Ovary (tissue), 9 donors: ENCODE results near the gene RPS25. TPM values are rescaled to one million over a fixed set of nuclear protein-coding genes. Genes with fewer than 3 reads are reported as not detected.

Experiments used
- DNase-seq, 5 donors: peaks; one replicate each; pipeline ENCODE4 v3.0.0-alpha.2; 2019 to 2020
- H3K27ac ChIP-seq, 2 donors: fragments of 200-600 bp; one replicate each; pipeline versions ENCODE4 v1.5.1 to v1.8.0; 2019 to 2022
- H3K27me3 ChIP-seq: fragments of 200-600 bp; one replicate; pipeline ENCODE4 v1.8.0; 2022
- H3K36me3 ChIP-seq: fragments of 200-600 bp; sonication (generic); one replicate; pipeline ENCODE4 v1.5.1; 2019
- H3K4me1 ChIP-seq: one replicate; pipeline ENCODE4 v1.8.1; 2013; ENCODE audit warnings: mild to moderate bottlenecking, moderate library complexity; ENCODE audit not compliant: insufficient read depth
- H3K4me3 ChIP-seq: fragments of 200-600 bp; sonication (generic); one replicate; pipeline ENCODE4 v1.5.1; 2017
- H3K9me3 ChIP-seq, 2 donors: fragments of 200-600 bp in 1 of 2; sonication (generic) in 1 of 2; one replicate each; pipeline versions ENCODE4 v1.5.1 to v1.8.1; 2013 to 2019; ENCODE audit warnings: mild to moderate bottlenecking in 1 of 2, moderate library complexity in 1 of 2
- CTCF ChIP-seq, 3 donors: fragments of 450-650 bp in 2 of 3; fragments of 200-600 bp in 1 of 3; IDR thresholded peaks; one replicate each; pipeline versions ENCODE4 v1.5.1 to v1.8.0; 2016 to 2022; ENCODE audit warnings: antibody characterized with exemption in 3 of 3, mild to moderate bottlenecking in 1 of 3
- EP300 ChIP-seq: sonication (generic); formaldehyde crosslinking; IDR thresholded peaks from one replicate; pipeline ENCODE4 v1.6.1; 2017; ENCODE audit warnings: antibody characterized with exemption
- POLR2A ChIP-seq: fragments of 450-650 bp; IDR thresholded peaks from one replicate; pipeline ENCODE4 v1.6.1; 2017; ENCODE audit warnings: antibody characterized with exemption, mild to moderate bottlenecking, moderate library complexity
- WGBS, 3 donors: extraction: QIAGEN DNeasy Blood & Tissue Kit in 1 of 3; methylation state at CpG; one replicate each; pipeline versions ENCODE4 v1.1.5 to v1.1.7; 2013 to 2017; 5-methylcytosine and 5-hydroxymethylcytosine counted together
- intact Hi-C, 4 donors: fragments of 100-400 bp; cut with DNase I; formaldehyde crosslinking; loops; one replicate each; pipeline versions ENCODE4 v1.11.0 to v1.15.1; 2022 to 2023
- polyA plus RNA-seq, 2 donors: library from polyadenylated mRNA; stranded (reverse); fragments of 200-250 nt in 1 of 2; fragments of 350-450 nt in 1 of 2; fragmentation: Illumina TruSeq in 1 of 2; extraction: RNeasy Lipid Tissue Mini Kit (QIAGEN cat#74804) in 1 of 2; gene quantifications; one replicate each; pipeline ENCODE4 v1.2.3, GENCODE V29; 2013 to 2014
- total RNA-seq, 7 donors: library from RNA; depleted of rRNA in 2 of 7; stranded (reverse); fragments of >200 nt in 2 of 7; fragmentation: NEBNext Ultra II Directional in 3 of 7; extraction: Animal tissue kit (Norgen Biotek cat#: 25700) in 3 of 7; gene quantifications; one replicate each; pipeline versions ENCODE4 v1.1.0 to v1.2.4, GENCODE V29; 2016 to 2023
- donor health status: DM: no; HTN: no; CAD: no; lungs with moderate emphysema.
- donor health status: DM: no; HTN: no; CAD: no.
- donor health status: Bipolar disorder and iron deficiency.
- donor health status: DM: yes; HTN: yes; CAD: no.
- donor health status: DM: no; HTN: no; CAD: no.
- donor health status: DM: yes; HTN: yes; CAD: no.

Gene RPS25
- total and polyA plus RNA-seq, 9 donors, result 1,999 to 7,045 (median 2,845) TPM

GRCh38 chr11:119015054-119015611, 3.0 kb downstream of the RPS25 start:
- no peaks in the 10 kb centered on the region for H3K9me3 ChIP-seq
- H3K27ac ChIP-seq, result no peak overlapping the region
- no peaks in the 10 kb centered on the region for H3K27me3 ChIP-seq
- TF ChIP-seq POLR2A (no peak), EP300 (no peak), CTCF (IDR thresholded peaks at IDR 0.05) (no peak)
- 52 to 59% (median 54%) methylated on average over 8 of the region's 8 CpGs for WGBS, 3 donors
- no peak overlapping the region for H3K4me3 ChIP-seq
- no peak for DNase-seq
- intact Hi-C loops, result no loop called here
- peaks cover 9% of the 10 kb centered on the region for H3K4me1 ChIP-seq
- no peaks in the 10 kb centered on the region for H3K36me3 ChIP-seq

- WGBS, 3 donors, result 92 to 93% (median 93%) methylated on average over 17 of the region's 17 CpGs
- H3K36me3 ChIP-seq, result no peaks in the 10 kb centered on the region
- H3K4me3 ChIP-seq, result no peak overlapping the region
- intact Hi-C loops, result no loop called here
- H3K27ac ChIP-seq, result no peak overlapping the region
- TF ChIP-seq EP300 (no peak), POLR2A (no peak), CTCF (IDR thresholded peaks at IDR 0.05) (no peak)
- no peak for DNase-seq
- peaks cover 4% of the 10 kb centered on the region for H3K4me1 ChIP-seq
- no peaks in the 10 kb centered on the region for H3K27me3 ChIP-seq
- no peaks in the 10 kb centered on the region for H3K9me3 ChIP-seq
Measured at GRCh38 chr11:119014209-119014924, 3.8 kb downstream of the RPS25 start.

- TF ChIP-seq POLR2A (no peak), EP300 (no peak), CTCF (IDR thresholded peaks at IDR 0.05) (no peak)
- H3K27me3 ChIP-seq, result no peaks in the 10 kb centered on the region
- no peaks in the 10 kb centered on the region for H3K9me3 ChIP-seq
- intact Hi-C loops, result no loop called here
- H3K36me3 ChIP-seq, result no peaks in the 10 kb centered on the region
- no peak overlapping the region for H3K27ac ChIP-seq
- H3K4me1 ChIP-seq, result peaks cover 2% of the 10 kb centered on the region
- H3K4me3 ChIP-seq, result no peak overlapping the region
- no peak for DNase-seq
- 76 to 83% (median 79%) methylated on average over 3 of the region's 3 CpGs for WGBS, 3 donors
Measured at GRCh38 chr11:119012629-119013170, 5.4 kb downstream of the RPS25 start.

GRCh38 chr11:119011476-119012053, 6.6 kb downstream of the RPS25 start:
- H3K4me1 ChIP-seq, result peaks cover 1% of the 10 kb centered on the region
- no peaks in the 10 kb centered on the region for H3K9me3 ChIP-seq
- intact Hi-C loops, result no loop called here
- 75 to 84% (median 79%) methylated on average over 6 of the region's 6 CpGs for WGBS, 3 donors
- H3K36me3 ChIP-seq, result no peaks in the 10 kb centered on the region
- TF ChIP-seq CTCF (IDR thresholded peaks at IDR 0.05) (no peak), EP300 (no peak), POLR2A (no peak)
- no peak overlapping the region for H3K4me3 ChIP-seq
- DNase-seq, result no peak
- no peaks in the 10 kb centered on the region for H3K27me3 ChIP-seq
- H3K27ac ChIP-seq, result no peak overlapping the region
